ENCODE results near the gene PAK2. TPM values are rescaled to one million over a fixed set of nuclear protein-coding genes. Genes with fewer than 3 reads are reported as not detected.

PAK2 gene
- total RNA-seq, 2 experiments from 2014 or later: 36.2 to 41.7 TPM

GRCh38 chr3:196777836-196778235 lies 38.2 kb downstream of the PAK2 start:
- H3K4me3 ChIP-seq (ENCODE audit: low read length): no peak overlapping the region
- H3K9me3 ChIP-seq (ENCODE audit: control insufficient read depth in 1 of 2, insufficient read depth in 1 of 2, low read length in 2 of 2): peaks cover 0 to 4% of the 10 kb centered on the region in 2 experiments
- Mint-ChIP-seq H3K4me1 (ENCODE audit: low read depth) (peaks cover 66% of the 10 kb centered on the region), H3K36me3 (ENCODE audit: low read depth) (peaks cover 57% of the 10 kb centered on the region), H3K27me3 (no peaks in the 10 kb centered on the region), H3K9me3 (no peaks in the 10 kb centered on the region), H3K4me3 (no peak overlapping the region), H3K27ac (peak overlapping the region; percentile 35)
- POLR2A ChIA-PET: no interaction called here
- no peak for TF ChIP-seq CTCF (IDR thresholded peaks at IDR 0.05)
- H3K36me3 ChIP-seq (ENCODE audit: insufficient read depth, low read length): peaks cover 22% of the 10 kb centered on the region
- no peak overlapping the region for H3K27ac ChIP-seq (ENCODE audit: low read depth in 1 of 2, low read length in 2 of 2)
- CTCF ChIA-PET: no interaction called here
- ATAC-seq (ENCODE audit: poor library complexity) (no peak), DNase-seq (no peak)
- intact Hi-C loops (cut with DNase I, micrococcal nuclease): no loop called here
- H3K4me1 ChIP-seq (ENCODE audit: insufficient read depth, low read length): peaks cover 14% of the 10 kb centered on the region
- H3K27me3 ChIP-seq (ENCODE audit: control insufficient read depth in 1 of 2, insufficient read depth in 2 of 2, low read length in 2 of 2): no peaks in the 10 kb centered on the region

GRCh38 chr3:196778755-196779154 lies 39.1 kb downstream of the PAK2 start:
- Mint-ChIP-seq H3K9me3 (no peaks in the 10 kb centered on the region), H3K4me1 (ENCODE audit: low read depth) (peaks cover 60% of the 10 kb centered on the region)
- intact Hi-C loops (cut with DNase I, micrococcal nuclease): no loop called here

GRCh38 chr3:196782511-196782910 lies 42.9 kb downstream of the PAK2 start:
- H3K27me3 Mint-ChIP-seq: no peaks in the 10 kb centered on the region
- H3K9me3 Mint-ChIP-seq: no peaks in the 10 kb centered on the region
- CTCF ChIA-PET: no interaction called here
- Histone ChIP-seq H3K27me3 (ENCODE audit: control insufficient read depth in 1 of 2, insufficient read depth in 2 of 2, low read length in 2 of 2) (no peaks in the 10 kb centered on the region), H3K4me1 (ENCODE audit: insufficient read depth, low read length) (peaks cover 4% of the 10 kb centered on the region), H3K4me3 (ENCODE audit: low read length) (no peak overlapping the region), H3K9me3 (ENCODE audit: control insufficient read depth in 1 of 2, insufficient read depth in 1 of 2, low read length in 2 of 2) (peaks cover 0 to 4% of the 10 kb centered on the region in 2 experiments), H3K27ac (ENCODE audit: low read depth in 1 of 2, low read length in 2 of 2) (no peak overlapping the region), H3K36me3 (ENCODE audit: insufficient read depth, low read length) (peaks cover 50% of the 10 kb centered on the region)
- H3K4me1 Mint-ChIP-seq (ENCODE audit: low read depth): peaks cover 40% of the 10 kb centered on the region
- DNase-seq (no peak), ATAC-seq (ENCODE audit: poor library complexity) (no peak)
- POLR2A ChIA-PET: interaction anchor here (0.6 kb wide), 2 partner anchors 9 to 150 kb away, joined by 3 read pairs; no protein-coding TSS in a partner anchor
- intact Hi-C loops (cut with DNase I, micrococcal nuclease): loop anchor here in 1 of 2 experiments (10.0 kb wide), 1 partner anchor 68 kb away; the partner anchor contains the start of genes CEP19 and PIGX
- no peak overlapping the region for H3K4me3 Mint-ChIP-seq
- no peak for TF ChIP-seq CTCF (IDR thresholded peaks at IDR 0.05)
- peaks cover 83% of the 10 kb centered on the region for H3K36me3 Mint-ChIP-seq (ENCODE audit: low read depth)
- H3K27ac Mint-ChIP-seq: no peak overlapping the region

More at GRCh38 chr3:196778755-196779154, 39.1 kb downstream of the PAK2 start:
- POLR2A ChIA-PET: no interaction called here
- Histone ChIP-seq H3K27me3 (ENCODE audit: control insufficient read depth in 1 of 2, insufficient read depth in 2 of 2, low read length in 2 of 2) (no peaks in the 10 kb centered on the region), H3K4me3 (ENCODE audit: low read length) (no peak overlapping the region), H3K27ac (ENCODE audit: low read depth in 1 of 2, low read length in 2 of 2) (no peak overlapping the region), H3K4me1 (ENCODE audit: insufficient read depth, low read length) (peaks cover 10% of the 10 kb centered on the region), H3K9me3 (ENCODE audit: control insufficient read depth in 1 of 2, insufficient read depth in 1 of 2, low read length in 2 of 2) (peaks cover 0 to 4% of the 10 kb centered on the region in 2 experiments), H3K36me3 (ENCODE audit: insufficient read depth, low read length) (peaks cover 31% of the 10 kb centered on the region)
- Mint-ChIP-seq H3K27me3 (no peaks in the 10 kb centered on the region), H3K27ac (peak overlapping the region; percentile 35), H3K4me3 (no peak overlapping the region), H3K36me3 (ENCODE audit: low read depth) (peaks cover 66% of the 10 kb centered on the region)
- TF ChIP-seq CTCF (IDR thresholded peaks at IDR 0.05): no peak
- DNase-seq: no peak
- no peak for ATAC-seq (ENCODE audit: poor library complexity)
- CTCF ChIA-PET: interaction anchor here (1.5 kb wide), 1 partner anchor 9 kb away, joined by 3 read pairs; no protein-coding TSS in a partner anchor

Data from CD4-positive, alpha-beta T cell (primary cell).